HG03432 (cell line): Measurements from ENCODE around the gene SYK.
A peak's percentile ranks its signal among the peaks of the same experiment; 100 is the strongest.
"Not testable (repeated sequence)": the region's sequence is repeated elsewhere in the genome, so short reads cannot be mapped to it uniquely, and the experiment has no call there.

ENCODE experiments used
- ATAC-seq: cut with Tn5 transposase; IDR thresholded peaks from one replicate; pipeline ENCODE4 v1.9.1; 2021; ENCODE audit warnings: mild to moderate bottlenecking, moderate library complexity; ENCODE audit not compliant: unreplicated experiment

The SYK gene

GRCh38 chr9:90872835-90873294 lies 71.2 kb downstream of the SYK start:
- no peak for ATAC-seq

GRCh38 chr9:90873422-90873821 lies 71.8 kb downstream of the SYK start:
- ATAC-seq = no peak

GRCh38 chr9:90874194-90874593 lies 72.6 kb downstream of the SYK start:
- no peak for ATAC-seq

- no peak for ATAC-seq
These were observed 76.9 kb downstream of the SYK start for GRCh38 chr9:90878562-90878961.

GRCh38 chr9:90880066-90880465 lies 78.4 kb downstream of the SYK start:
- ATAC-seq = no peak

- ATAC-seq = no peak
These were observed 79.0 kb downstream of the SYK start for GRCh38 chr9:90880669-90881068.

- ATAC-seq = peak; percentile 72
These were observed 80.0 kb downstream of the SYK start for GRCh38 chr9:90881648-90882047.

- no peak for ATAC-seq
These were observed 81.5 kb downstream of the SYK start for GRCh38 chr9:90882991-90883600.

- no peak for ATAC-seq
These were observed 82.0 kb downstream of the SYK start for GRCh38 chr9:90883661-90884060.

GRCh38 chr9:90884178-90884577 lies 82.6 kb downstream of the SYK start:
- no peak for ATAC-seq

GRCh38 chr9:90886868-90887267 lies 85.2 kb downstream of the SYK start:
- ATAC-seq = not testable (repeated sequence)

GRCh38 chr9:90888941-90889340 lies 87.3 kb downstream of the SYK start:
- ATAC-seq = no peak

- no peak for ATAC-seq
These were observed 88.7 kb downstream of the SYK start for GRCh38 chr9:90890146-90890810.

- ATAC-seq = no peak
These were observed 89.9 kb downstream of the SYK start for GRCh38 chr9:90891308-90892040.

- no peak for ATAC-seq
These were observed 91.3 kb downstream of the SYK start for GRCh38 chr9:90892918-90893317.

GRCh38 chr9:90893706-90894105 lies 92.1 kb downstream of the SYK start:
- no peak for ATAC-seq

- ATAC-seq = no peak
These were observed 93.5 kb downstream of the SYK start for GRCh38 chr9:90894986-90895687.

GRCh38 chr9:90895786-90896185 lies 94.2 kb downstream of the SYK start:
- ATAC-seq = no peak

- no peak for ATAC-seq
These were observed 94.6 kb downstream of the SYK start for GRCh38 chr9:90896231-90896630.

GRCh38 chr9:90898228-90898627 lies 96.6 kb downstream of the SYK start:
- no peak for ATAC-seq

- no peak for ATAC-seq
These were observed 97.7 kb downstream of the SYK start for GRCh38 chr9:90899287-90899686.
